ENCODE results near the gene IL17RA. TPM values are rescaled to one million over a fixed set of nuclear protein-coding genes. Genes with fewer than 3 reads are reported as not detected.

The IL17RA gene
- total and polyA plus RNA-seq, 3 experiments from 2014 or later: 21.7 to 30.2 (median 22.0) TPM

DNA sequence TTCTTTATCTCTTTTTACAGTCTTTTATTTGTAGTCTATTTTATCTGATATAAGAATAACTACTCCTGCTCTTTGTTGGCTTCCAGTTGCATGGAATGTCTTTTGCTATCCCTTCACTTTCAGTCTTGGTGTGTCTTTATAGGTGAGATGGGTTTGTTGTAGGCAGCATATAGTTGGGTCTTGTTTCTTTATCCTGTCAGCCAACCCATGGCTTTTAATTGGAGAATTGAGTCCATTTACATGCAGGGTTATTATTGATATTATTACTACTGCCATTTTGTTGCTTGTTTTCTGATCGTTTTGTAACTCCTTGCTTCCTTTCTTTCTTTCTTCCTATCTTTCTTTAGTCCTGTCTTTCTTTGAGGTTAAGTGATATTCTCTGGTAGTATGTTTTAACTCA, 11.9 kb upstream of the IL17RA start:
- Mint-ChIP-seq H3K4me3 (no peak overlapping the region), H3K27me3 (peaks cover 0 to 6% of the 10 kb centered on the region in 2 donors), H3K27ac (no peak overlapping the region), H3K4me1 (peaks cover 6 to 12% (median 12%) of the 10 kb centered on the region in 3 donors), H3K36me3 (no peaks in the 10 kb centered on the region), H3K9me3 (no peaks in the 10 kb centered on the region)
- H3K4me3 ChIP-seq (ENCODE audit: low read length): no peak overlapping the region
- H3K4me1 ChIP-seq (ENCODE audit: insufficient read depth, low read length): peaks cover 7% of the 10 kb centered on the region
- CTCF ChIA-PET: interaction anchor here (6.6 kb wide), 1 partner anchor 100 kb away, joined by 82 read pairs; no protein-coding TSS in a partner anchor
- H3K27me3 ChIP-seq (ENCODE audit: insufficient read depth, low read length, poor library complexity, severe bottlenecking): no peaks in the 10 kb centered on the region
- no peaks in the 10 kb centered on the region for H3K9me3 ChIP-seq (ENCODE audit: low read length)
- H3K27ac ChIP-seq (ENCODE audit: low read depth, low read length): no peak overlapping the region
- no peaks in the 10 kb centered on the region for H3K36me3 ChIP-seq (ENCODE audit: insufficient read depth, low read length)
- no peak for DNase-seq
- POLR2A ChIA-PET: no interaction called here

DNA sequence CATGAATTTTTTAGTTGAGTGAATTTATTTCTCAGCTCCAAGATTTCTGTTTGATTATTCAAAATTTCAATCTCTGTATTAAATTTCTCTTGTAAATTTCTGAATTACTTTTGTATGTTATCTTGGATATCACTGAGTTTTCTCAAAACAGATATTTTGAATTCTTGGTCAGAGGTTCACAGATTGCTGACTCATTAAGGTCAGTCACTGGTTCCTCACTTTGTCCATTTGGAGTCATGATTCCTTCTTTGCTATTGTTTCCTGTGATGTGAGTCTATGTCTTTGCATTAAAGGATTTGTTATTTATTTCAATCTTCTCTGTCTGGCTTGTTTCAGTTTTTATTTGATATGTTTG, 10.2 kb upstream of the IL17RA start:
- Mint-ChIP-seq H3K4me3 (no peak overlapping the region), H3K36me3 (no peaks in the 10 kb centered on the region), H3K4me1 (peaks cover 6 to 12% (median 12%) of the 10 kb centered on the region in 3 donors), H3K27ac (no peak overlapping the region), H3K9me3 (no peaks in the 10 kb centered on the region), H3K27me3 (peaks cover 0 to 6% of the 10 kb centered on the region in 2 donors)
- Histone ChIP-seq H3K27ac (ENCODE audit: low read depth, low read length) (no peak overlapping the region), H3K4me3 (ENCODE audit: low read length) (no peak overlapping the region), H3K4me1 (ENCODE audit: insufficient read depth, low read length) (peaks cover 7% of the 10 kb centered on the region), H3K27me3 (ENCODE audit: insufficient read depth, low read length, poor library complexity, severe bottlenecking) (no peaks in the 10 kb centered on the region), H3K36me3 (ENCODE audit: insufficient read depth, low read length) (no peaks in the 10 kb centered on the region), H3K9me3 (ENCODE audit: low read length) (no peaks in the 10 kb centered on the region)
- CTCF ChIA-PET: interaction anchor here (0.9 to 6.6 kb wide), 16 partner anchors 9 to 434 kb away, joined by 3 to 82 read pairs (median 4); no protein-coding TSS in a partner anchor
- POLR2A ChIA-PET: interaction anchor here (1.1 kb wide), 1 partner anchor 13 kb away, joined by 3 read pairs; no protein-coding TSS in a partner anchor
- no peak for DNase-seq

DNA sequence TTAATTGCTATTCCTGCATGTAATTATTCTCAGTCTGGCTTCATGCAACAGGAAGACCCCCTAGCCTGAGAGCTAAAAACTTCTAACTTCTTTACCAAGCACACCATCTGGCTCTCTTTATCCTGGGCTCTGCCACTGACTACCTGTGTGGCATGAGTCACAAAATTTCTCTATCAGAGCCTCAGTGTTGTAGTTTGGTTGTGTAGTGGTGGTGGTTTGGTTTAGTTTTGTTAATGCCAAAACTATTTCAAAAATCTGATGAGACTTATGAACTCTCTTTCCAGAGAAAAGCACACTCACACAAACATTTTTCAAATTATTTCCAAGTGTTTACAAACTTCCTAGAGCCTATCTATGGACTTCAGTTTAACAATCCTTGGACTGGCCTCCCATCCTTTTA, 7.5 kb upstream of the IL17RA start:
- no peak for DNase-seq
- ChIA-PET CTCF (interaction anchor here (2.1 to 6.6 kb wide), 2 partner anchors 96 to 424 kb away, joined by 15 to 82 read pairs; no protein-coding TSS in a partner anchor), POLR2A (no interaction called here)
- no peak overlapping the region for H3K4me3 ChIP-seq (ENCODE audit: low read length)
- H3K9me3 ChIP-seq (ENCODE audit: low read length): no peaks in the 10 kb centered on the region
- Mint-ChIP-seq H3K4me3 (no peak overlapping the region), H3K27me3 (peaks cover 0 to 4% of the 10 kb centered on the region in 2 donors), H3K9me3 (no peaks in the 10 kb centered on the region), H3K36me3 (no peaks in the 10 kb centered on the region), H3K4me1 (peaks cover 6 to 12% (median 12%) of the 10 kb centered on the region in 3 donors), H3K27ac (no peak overlapping the region)
- H3K4me1 ChIP-seq (ENCODE audit: insufficient read depth, low read length): peaks cover 7% of the 10 kb centered on the region
- H3K27me3 ChIP-seq (ENCODE audit: insufficient read depth, low read length, poor library complexity, severe bottlenecking): no peaks in the 10 kb centered on the region
- H3K36me3 ChIP-seq (ENCODE audit: insufficient read depth, low read length): no peaks in the 10 kb centered on the region
- H3K27ac ChIP-seq (ENCODE audit: low read depth, low read length): no peak overlapping the region

DNA sequence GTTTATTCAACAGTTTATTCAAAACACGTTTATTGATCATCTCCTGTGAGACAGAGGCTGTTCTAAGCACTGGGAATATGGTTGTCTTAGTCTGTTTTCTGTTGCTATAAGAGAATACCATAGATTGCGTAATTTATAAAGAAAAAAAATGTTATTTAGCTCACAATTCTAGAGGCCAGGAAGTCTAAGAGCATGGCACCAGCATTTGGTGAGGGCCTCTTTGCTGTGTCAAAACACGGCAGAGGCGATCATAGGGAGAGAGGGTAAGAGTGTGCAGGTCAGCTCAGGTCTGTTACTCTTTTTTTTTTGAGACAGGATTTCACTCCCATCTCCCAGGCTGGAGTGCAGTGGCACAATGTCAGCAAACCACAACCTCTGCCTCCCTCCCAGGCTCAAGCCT, 5.2 kb upstream of the IL17RA start:
- Histone ChIP-seq H3K27ac (ENCODE audit: low read depth, low read length) (no peak overlapping the region), H3K4me1 (ENCODE audit: insufficient read depth, low read length) (peaks cover 7% of the 10 kb centered on the region), H3K27me3 (ENCODE audit: insufficient read depth, low read length, poor library complexity, severe bottlenecking) (no peaks in the 10 kb centered on the region), H3K9me3 (ENCODE audit: low read length) (no peaks in the 10 kb centered on the region), H3K36me3 (ENCODE audit: insufficient read depth, low read length) (no peaks in the 10 kb centered on the region), H3K4me3 (ENCODE audit: low read length) (no peak overlapping the region)
- H3K27me3 Mint-ChIP-seq: peaks cover 0 to 4% of the 10 kb centered on the region in 2 donors
- no peaks in the 10 kb centered on the region for H3K36me3 Mint-ChIP-seq
- no peaks in the 10 kb centered on the region for H3K9me3 Mint-ChIP-seq
- CTCF ChIA-PET: interaction anchor here (1.1 kb wide), 1 partner anchor 10 kb away, joined by 3 read pairs; no protein-coding TSS in a partner anchor
- H3K27ac Mint-ChIP-seq: no peak overlapping the region
- H3K4me3 Mint-ChIP-seq: no peak overlapping the region
- H3K4me1 Mint-ChIP-seq: peaks cover 16 to 23% (median 23%) of the 10 kb centered on the region in 3 donors
- POLR2A ChIA-PET: no interaction called here
- no peak for DNase-seq

DNA sequence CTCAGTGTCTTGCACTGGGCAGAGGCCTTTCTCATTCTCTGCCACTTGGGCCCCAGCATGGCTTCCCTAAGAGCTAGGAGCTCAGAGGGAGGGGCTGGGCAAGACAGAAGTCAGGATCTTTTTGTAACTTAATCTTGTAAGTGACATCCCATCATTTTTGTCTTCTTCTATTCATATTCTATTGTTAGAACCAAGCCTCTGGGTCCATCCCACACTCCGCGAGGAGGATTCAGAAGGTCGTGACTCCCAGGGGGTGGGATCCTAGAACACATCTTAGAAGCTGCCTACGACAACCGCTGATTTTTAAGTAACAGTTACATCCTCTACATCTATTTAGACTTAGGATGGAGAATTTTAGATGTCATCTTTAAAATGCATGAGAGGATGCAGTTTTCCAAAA, 1.5 kb upstream of the IL17RA start:
- CTCF ChIA-PET: interaction anchor here (0.8 to 5.2 kb wide), 2 partner anchors 9 to 89 kb away, joined by 3 to 26 read pairs; no protein-coding TSS in a partner anchor
- Histone ChIP-seq H3K27ac (ENCODE audit: low read depth, low read length) (no peak overlapping the region), H3K4me1 (ENCODE audit: insufficient read depth, low read length) (peaks cover 19% of the 10 kb centered on the region), H3K4me3 (ENCODE audit: low read length) (no peak overlapping the region), H3K27me3 (ENCODE audit: insufficient read depth, low read length, poor library complexity, severe bottlenecking) (no peaks in the 10 kb centered on the region), H3K36me3 (ENCODE audit: insufficient read depth, low read length) (no peaks in the 10 kb centered on the region), H3K9me3 (ENCODE audit: low read length) (no peaks in the 10 kb centered on the region)
- POLR2A ChIA-PET: no interaction called here
- peaks cover 0 to 11% (median 0%) of the 10 kb centered on the region in 3 donors for H3K36me3 Mint-ChIP-seq
- H3K4me3 Mint-ChIP-seq: peak overlapping the region; percentile 54 to 97 (median 73)
- H3K4me1 Mint-ChIP-seq: peaks cover 36 to 39% (median 37%) of the 10 kb centered on the region in 3 donors
- no peak for DNase-seq
- no peaks in the 10 kb centered on the region for H3K27me3 Mint-ChIP-seq
- peak overlapping the region in 4 of 8 donors; percentile 72 to 85 (median 80) for H3K27ac Mint-ChIP-seq
- H3K9me3 Mint-ChIP-seq: no peaks in the 10 kb centered on the region

DNA sequence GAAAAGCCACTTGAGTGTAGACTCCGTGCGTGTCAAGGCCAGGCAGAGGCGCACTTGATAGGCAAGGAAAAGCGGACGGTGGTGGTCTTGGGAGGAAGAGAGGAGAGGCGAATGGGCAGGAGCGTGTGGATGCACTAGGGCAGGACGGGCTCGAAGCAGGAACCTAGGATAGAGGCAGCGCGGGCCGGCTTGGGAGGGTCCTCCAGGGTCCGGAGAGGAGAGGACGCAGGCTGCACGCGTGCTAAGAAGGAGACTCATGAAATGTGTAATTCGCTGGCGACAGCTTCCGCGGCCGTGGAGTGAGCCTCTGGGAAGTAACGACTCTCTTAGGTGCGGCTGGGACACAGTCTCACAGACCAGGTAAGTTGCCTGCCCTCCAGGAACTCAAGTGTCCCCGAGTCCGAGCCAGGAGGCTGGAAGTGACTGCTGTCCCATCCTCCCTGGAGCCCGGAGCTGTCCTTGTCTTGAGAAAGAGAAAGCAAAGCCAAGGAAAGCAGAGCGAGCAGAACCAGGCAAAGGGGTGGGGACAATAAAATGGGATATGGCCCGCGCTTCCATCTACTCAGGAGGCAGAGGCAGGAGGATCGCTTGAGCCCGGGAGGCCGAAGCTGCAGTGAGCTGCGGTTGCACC, 874 bp upstream of the IL17RA start:
- ChIA-PET CTCF (interaction anchor here (0.7 to 5.2 kb wide), 3 partner anchors 9 to 88 kb away, joined by 3 to 26 read pairs (median 3); no protein-coding TSS in a partner anchor), POLR2A (no interaction called here)
- H3K9me3 Mint-ChIP-seq: no peaks in the 10 kb centered on the region
- H3K27me3 Mint-ChIP-seq: no peaks in the 10 kb centered on the region
- no peak for DNase-seq
- H3K4me1 Mint-ChIP-seq: peaks cover 38 to 43% (median 39%) of the 10 kb centered on the region in 3 donors
- no peak overlapping the region for H3K4me3 ChIP-seq (ENCODE audit: low read length)
- H3K27ac ChIP-seq (ENCODE audit: low read depth, low read length): no peak overlapping the region
- no peaks in the 10 kb centered on the region for H3K9me3 ChIP-seq (ENCODE audit: low read length)
- peak overlapping the region; percentile 85 to 97 (median 90) for H3K4me3 Mint-ChIP-seq
- no peaks in the 10 kb centered on the region for H3K27me3 ChIP-seq (ENCODE audit: insufficient read depth, low read length, poor library complexity, severe bottlenecking)
- H3K36me3 Mint-ChIP-seq: peaks cover 0 to 11% (median 0%) of the 10 kb centered on the region in 3 donors
- H3K27ac Mint-ChIP-seq: peak overlapping the region in 7 of 8 donors; percentile 77 to 98 (median 90)
- peaks cover 26% of the 10 kb centered on the region for H3K4me1 ChIP-seq (ENCODE audit: insufficient read depth, low read length)
- H3K36me3 ChIP-seq (ENCODE audit: insufficient read depth, low read length): no peaks in the 10 kb centered on the region

DNA sequence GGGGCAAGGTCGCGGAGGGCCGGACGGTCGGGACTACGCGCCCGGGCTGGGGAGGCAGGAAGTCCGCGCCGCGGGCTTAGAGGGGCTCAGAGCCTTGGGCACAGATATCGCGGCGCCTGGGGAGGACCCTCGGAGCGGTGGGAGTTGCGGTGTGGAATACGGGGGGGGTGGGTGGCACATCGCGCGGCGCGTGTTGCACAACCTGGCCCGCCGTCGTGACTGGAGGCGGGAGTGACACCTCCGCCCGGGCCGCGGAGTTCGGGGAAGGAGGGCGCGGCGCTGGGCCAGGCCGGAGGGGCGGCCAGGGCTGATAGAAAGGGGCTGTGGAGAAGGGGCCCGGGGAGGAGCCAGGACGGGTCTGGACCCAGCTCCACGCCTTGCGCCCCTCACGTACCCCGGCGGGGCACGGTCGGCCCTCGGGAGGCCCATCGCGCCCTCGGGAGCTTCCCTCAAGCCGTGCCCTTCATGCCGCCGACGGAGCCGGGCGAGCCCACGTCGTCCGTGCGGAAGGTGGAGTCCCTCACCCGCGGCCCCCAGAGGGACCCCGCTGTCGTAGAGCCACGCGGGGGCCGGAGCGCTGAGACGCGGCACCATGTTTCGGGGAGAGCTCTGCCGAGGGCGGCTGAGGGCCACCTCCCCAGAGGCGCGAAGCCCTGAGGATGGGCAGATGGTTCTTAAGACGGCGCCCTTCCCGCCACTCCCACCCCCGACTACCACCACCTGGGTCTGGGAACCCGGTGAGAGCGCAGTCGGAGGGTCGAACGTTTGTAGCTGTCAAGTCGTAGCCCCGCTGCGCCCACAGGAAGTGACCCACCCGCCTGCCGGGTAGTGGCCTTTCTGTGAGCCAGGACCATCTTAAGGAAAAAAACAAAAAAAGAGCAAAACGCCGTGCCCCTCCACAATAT, 729 bp downstream of the IL17RA start:
- peaks cover 41% of the 10 kb centered on the region for H3K4me1 ChIP-seq (ENCODE audit: insufficient read depth, low read length)
- DNase-seq: peak in 3 of 5 donors; percentile 14 to 33 (median 32)
- peak overlapping the region; percentile 68 for H3K27ac ChIP-seq (ENCODE audit: low read depth, low read length)
- Mint-ChIP-seq H3K9me3 (no peaks in the 10 kb centered on the region), H3K4me3 (peak overlapping the region; percentile 85 to 97 (median 92)), H3K27me3 (no peaks in the 10 kb centered on the region), H3K4me1 (peaks cover 46 to 56% (median 53%) of the 10 kb centered on the region in 3 donors), H3K27ac (peak overlapping the region; percentile 29 to 98 (median 92)), H3K36me3 (peaks cover 0 to 11% (median 0%) of the 10 kb centered on the region in 3 donors)
- H3K27me3 ChIP-seq (ENCODE audit: insufficient read depth, low read length, poor library complexity, severe bottlenecking): no peaks in the 10 kb centered on the region
- POLR2A ChIA-PET: interaction anchor here (0.8 to 1.2 kb wide), 3 partner anchors 71 to 86 kb away, joined by 3 to 5 read pairs (median 3); no protein-coding TSS in a partner anchor
- CTCF ChIA-PET: interaction anchor here (1.2 to 5.2 kb wide), 4 partner anchors 10 to 87 kb away, joined by 3 to 26 read pairs (median 4); no protein-coding TSS in a partner anchor
- peak overlapping the region; percentile 35 for H3K4me3 ChIP-seq (ENCODE audit: low read length)
- no peaks in the 10 kb centered on the region for H3K36me3 ChIP-seq (ENCODE audit: insufficient read depth, low read length)
- no peaks in the 10 kb centered on the region for H3K9me3 ChIP-seq (ENCODE audit: low read length)
